K562 (cell line): ENCODE data around the gene ZNF692. TPM values are rescaled to one million over a fixed set of nuclear protein-coding genes. Genes with fewer than 3 reads are reported as not detected.

Source experiments
- ATAC-seq: fragments of 200-7000 bp; cut with Tn5 transposase; 3 replicates; pipeline ENCODE4 v1.9.1; 2020; ENCODE audit warnings: moderate library complexity
- BruUV-seq: library from RNA; stranded (reverse); fragments of 400-500 nt; replicated peaks from 2 replicates; lab custom pipeline; 2021; lab: Mats Ljungman, UMichigan
- CTCF ChIA-PET: fragments of 300-600 bp; formaldehyde crosslinking; extraction: SDS; loops from one replicate; lab custom pipeline; 2021; ENCODE audit warnings: low intra/inter-chr PET ratio; lab: Yijun Ruan, JAX
- POLR2A ChIA-PET: fragments of 300-600, 350-650 bp; sonication (Branson Sonifier 250); formaldehyde crosslinking; extraction: SDS; loops from one replicate; lab custom pipeline; 2021; ENCODE audit warnings: antibody characterized with exemption, inconsistent platforms; lab: Yijun Ruan, JAX
- DNase-seq, 4 experiments: peaks; one replicate each; pipeline versions ENCODE4 v3.0.0 to v3.0.0-alpha.2; 2011 to 2018; ENCODE audit warnings: low spot score in 3 of 4, mixed read lengths in 3 of 4; ENCODE audit errors: extremely low read depth in 1 of 4
- FAIRE-seq: peaks from 2 replicates; lab custom pipeline; 2011; peaks lifted over from hg19 to GRCh38; lab: Jason Lieb, UNC
- H2AFZ ChIP-seq: 2 replicates; pipeline ENCODE4 v1.6.0; 2011; ENCODE audit warnings: low read depth, low read length, control low read depth, inconsistent platforms
- H3K27ac ChIP-seq: fragments of 200-600 bp; 3 replicates; pipeline ENCODE4 v1.8.0; 2011; ENCODE audit warnings: low read depth, mild to moderate bottlenecking, control low read depth, inconsistent platforms, low read length, moderate library complexity, mixed read lengths; ENCODE audit errors: extremely low read depth
- H3K27me3 ChIP-seq, 2 experiments: fragments of 300-600 bp in 1 of 2; 2 replicates in 1 of 2; 3 replicates in 1 of 2; pipeline versions ENCODE4 v1.6.0 to v1.8.0; 2011; ENCODE audit warnings: inconsistent platforms in 2 of 2, low read length in 2 of 2, mild to moderate bottlenecking in 1 of 2, mixed read lengths in 1 of 2, moderate library complexity in 1 of 2; ENCODE audit not compliant: control insufficient read depth in 2 of 2, insufficient read depth in 2 of 2
- H3K36me3 ChIP-seq: fragments of 300-600 bp; 3 replicates; pipeline ENCODE4 v1.8.0; 2011; ENCODE audit warnings: mild to moderate bottlenecking, low read length, inconsistent platforms; ENCODE audit not compliant: control insufficient read depth, insufficient read depth
- H3K4me1 ChIP-seq, 2 experiments: fragments of 200-600 bp in 1 of 2; replicated peaks in 1 of 2; 2 replicates in 1 of 2; 3 replicates in 1 of 2; pipeline versions ENCODE4 v1.5.1 to v1.8.0; 2011; ENCODE audit warnings: inconsistent platforms in 2 of 2, low read length in 2 of 2, mild to moderate bottlenecking in 1 of 2, mixed read lengths in 1 of 2, moderate library complexity in 1 of 2; ENCODE audit not compliant: control insufficient read depth in 2 of 2, insufficient read depth in 2 of 2
- H3K4me2 ChIP-seq: 2 replicates; pipeline ENCODE4 v1.6.1; 2011; ENCODE audit warnings: low read length, control low read depth, inconsistent platforms, mixed read lengths; ENCODE audit not compliant: insufficient read depth
- H3K4me3 ChIP-seq: fragments of 200-600 bp; sonication (generic), shearing (Covaris generic); 2 replicates; pipeline ENCODE4 v1.5.1; 2016; ENCODE audit warnings: control low read depth, inconsistent platforms
- H3K79me2 ChIP-seq: fragments of 200-600 bp; 3 replicates; pipeline ENCODE4 v1.8.0; 2011; ENCODE audit warnings: low read length, inconsistent platforms; ENCODE audit not compliant: control insufficient read depth, insufficient read depth
- H3K9ac ChIP-seq, 2 experiments: 2 replicates each; pipeline versions ENCODE4 v1.6.0 to v1.6.1; 2011; ENCODE audit warnings: low read depth in 2 of 2, low read length in 2 of 2, control low read depth in 1 of 2, inconsistent platforms in 1 of 2, mild to moderate bottlenecking in 1 of 2, mixed read lengths in 1 of 2; ENCODE audit not compliant: insufficient read depth in 1 of 2
- H3K9me1 ChIP-seq: one replicate; pipeline ENCODE4 v1.6.0; 2011; ENCODE audit warnings: inconsistent platforms, mild to moderate bottlenecking, low read length, moderate library complexity; ENCODE audit not compliant: control insufficient read depth, insufficient read depth
- H3K9me3 ChIP-seq: replicated peaks from 2 replicates; pipeline ENCODE4 v1.5.1; 2011; ENCODE audit warnings: low read depth, low read length, inconsistent platforms; ENCODE audit not compliant: control insufficient read depth, insufficient read depth
- H4K20me1 ChIP-seq: replicated peaks from 2 replicates; pipeline ENCODE4 v1.6.1; 2011; ENCODE audit warnings: low read length, inconsistent platforms, mixed read lengths; ENCODE audit not compliant: control insufficient read depth, insufficient read depth
- CBFB ChIP-seq: sonication (generic); formaldehyde crosslinking; IDR thresholded peaks from 2 replicates; pipeline ENCODE4 v1.4.0; 2020; ENCODE audit warnings: mild to moderate bottlenecking, missing genetic modification reagents
- KDM4B ChIP-seq, 2 experiments: fragments of 450-650 bp in 1 of 2; sonication (generic) in 1 of 2; IDR thresholded peaks; 2 replicates each; pipeline ENCODE4 v1.6.1; 2016 to 2017; ENCODE audit warnings: borderline replicate concordance in 2 of 2, antibody characterized with exemption in 1 of 2, low read depth in 1 of 2, mild to moderate bottlenecking in 1 of 2
- XRCC3 ChIP-seq: fragments of 450-650 bp; IDR thresholded peaks from 2 replicates; pipeline ENCODE4 v1.6.1; 2017; ENCODE audit warnings: mild to moderate bottlenecking, moderate library complexity
- WGBS: fragments of 100-300 bp; shearing (Covaris generic); methylation state at CpG from one replicate; pipeline ENCODE4 v1.1.6; 2016; ENCODE audit warnings: low coverage, mixed read lengths; ENCODE audit not compliant: insufficient coverage; ENCODE audit errors: missing lambda C conversion rate; 5-methylcytosine and 5-hydroxymethylcytosine counted together
- in situ Hi-C: fragments of 300-500 bp; cut with MboI; formaldehyde crosslinking; loops from 4 replicates; pipeline ENCODE4 v1.15.0; 2018; ENCODE audit warnings: inconsistent platforms, mixed read lengths
- intact Hi-C: fragments of 100-400 bp; cut with micrococcal nuclease; formaldehyde crosslinking; loops from 2 replicates; pipeline ENCODE4 v1.14.2; 2022
- polyA plus RNA-seq, 8 experiments: library from polyadenylated mRNA; depleted of rRNA in 4 of 8; stranded (reverse) in 5 of 8; unstranded in 3 of 8; fragments of >200 nt; fragmentation: Nextera tagmentation in 2 of 8; fragmentation: Illumina TruSeq in 1 of 8; extraction: Ambion mirVana in 2 of 8; extraction: Trizol in 1 of 8; gene quantifications; 2 replicates each; pipeline versions ENCODE4 v1.2.1 to v1.2.3, GENCODE V29; 2011 to 2014; ENCODE audit warnings: inconsistent platforms in 1 of 8, missing spikeins in 1 of 8
- total RNA-seq, 7 experiments: library from RNA; depleted of rRNA in 6 of 7; stranded (reverse); fragments of >200 nt in 6 of 7; fragmentation: Illumina TruSeq in 2 of 7; extraction: Trizol in 2 of 7; gene quantifications; 2 replicates each; pipeline versions ENCODE4 v1.2.1 to v1.2.3, GENCODE V29; 2011 to 2021; ENCODE audit warnings: low replicate concordance in 1 of 7
- TF ChIP-seq, protein P1 (sequence below), 2 experiments: fragments of 450-650 bp in 1 of 2; IDR thresholded peaks; 2 replicates each; pipeline ENCODE4 v1.6.1; 2011 to 2017; ENCODE audit warnings: low read depth in 2 of 2, antibody characterized with exemption in 1 of 2, borderline replicate concordance in 1 of 2, low read length in 1 of 2, mild to moderate bottlenecking in 1 of 2, mixed read lengths in 1 of 2; ENCODE audit not compliant: control insufficient read depth in 1 of 2

ZNF692 gene
- total and polyA plus RNA-seq, 9 of the 15 experiments (the other 6 are each of a cell fraction or from before 2014, with no cell fraction given) = 8.4 to 143 (median 55.9) TPM

GRCh38 chr1:248808876-248809275, 50.0 kb downstream of the ZNF692 start:
- Histone ChIP-seq H3K4me1 (peaks cover 11 to 15% of the 10 kb centered on the region in 2 experiments; a peak in 3 of 5 replicates), H3K9me3 (no peaks in the 10 kb centered on the region), H3K36me3 (peaks cover 21% of the 10 kb centered on the region; the same call in 2 of the 3 replicates), H3K9me1 (no peaks in the 10 kb centered on the region), H3K79me2 (no peaks in the 10 kb centered on the region), H3K4me2 (no peak overlapping the region), H2AFZ (no peak overlapping the region), H3K27ac (no peak overlapping the region), H4K20me1 (peaks cover 4% of the 10 kb centered on the region; the same call in 1 of the 2 replicates), H3K9ac (no peak overlapping the region), H3K27me3 (no peaks in the 10 kb centered on the region; a peak in 1 of 5 replicates), H3K4me3 (no peak overlapping the region)
- DNase-seq (peak in 2 of 4 experiments; percentile 2 to 5), ATAC-seq (no peak), FAIRE-seq (no peak)
- in situ Hi-C loops (no loop called here), intact Hi-C loops (loop anchor here (5.0 kb wide), 3 partner anchors 52 to 977 kb away; partner anchors contain the start of gene LYPD8)
- no TSS peak for BruUV-seq
- TF ChIP-seq, protein P1, sequence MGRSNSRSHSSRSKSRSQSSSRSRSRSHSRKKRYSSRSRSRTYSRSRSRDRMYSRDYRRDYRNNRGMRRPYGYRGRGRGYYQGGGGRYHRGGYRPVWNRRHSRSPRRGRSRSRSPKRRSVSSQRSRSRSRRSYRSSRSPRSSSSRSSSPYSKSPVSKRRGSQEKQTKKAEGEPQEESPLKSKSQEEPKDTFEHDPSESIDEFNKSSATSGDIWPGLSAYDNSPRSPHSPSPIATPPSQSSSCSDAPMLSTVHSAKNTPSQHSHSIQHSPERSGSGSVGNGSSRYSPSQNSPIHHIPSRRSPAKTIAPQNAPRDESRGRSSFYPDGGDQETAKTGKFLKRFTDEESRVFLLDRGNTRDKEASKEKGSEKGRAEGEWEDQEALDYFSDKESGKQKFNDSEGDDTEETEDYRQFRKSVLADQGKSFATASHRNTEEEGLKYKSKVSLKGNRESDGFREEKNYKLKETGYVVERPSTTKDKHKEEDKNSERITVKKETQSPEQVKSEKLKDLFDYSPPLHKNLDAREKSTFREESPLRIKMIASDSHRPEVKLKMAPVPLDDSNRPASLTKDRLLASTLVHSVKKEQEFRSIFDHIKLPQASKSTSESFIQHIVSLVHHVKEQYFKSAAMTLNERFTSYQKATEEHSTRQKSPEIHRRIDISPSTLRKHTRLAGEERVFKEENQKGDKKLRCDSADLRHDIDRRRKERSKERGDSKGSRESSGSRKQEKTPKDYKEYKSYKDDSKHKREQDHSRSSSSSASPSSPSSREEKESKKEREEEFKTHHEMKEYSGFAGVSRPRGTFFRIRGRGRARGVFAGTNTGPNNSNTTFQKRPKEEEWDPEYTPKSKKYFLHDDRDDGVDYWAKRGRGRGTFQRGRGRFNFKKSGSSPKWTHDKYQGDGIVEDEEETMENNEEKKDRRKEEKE (IDR thresholded peaks at IDR 0.05; ENCODE audit: borderline replicate concordance in 1 of 2, control insufficient read depth in 1 of 2, low read depth in 2 of 2, low read length in 1 of 2) = no peak
- no peak for TF ChIP-seq XRCC3
- TF ChIP-seq CBFB = no peak
- TF ChIP-seq KDM4B (IDR thresholded peaks at IDR 0.05; ENCODE audit: borderline replicate concordance in 2 of 2, low read depth in 1 of 2) = no peak
- ChIA-PET CTCF (interaction anchor here (0.9 kb wide), 1 partner anchor 872 kb away, joined by 3 read pairs; no protein-coding TSS in a partner anchor), POLR2A (interaction anchor here (0.9 kb wide), 1 partner anchor 16 kb away, joined by 3 read pairs; no protein-coding TSS in a partner anchor)
- 52% methylated on average over 6 of the region's 9 CpGs for WGBS
